Transverse colon (tissue), 3 donors: Measurements from ENCODE around the gene CACNA2D2.

Source experiments
- EP300 ChIP-seq: sonication (generic); formaldehyde crosslinking; IDR thresholded peaks from one replicate; pipeline ENCODE4 v1.6.1; 2017; ENCODE audit warnings: antibody characterized with exemption, low read depth
- TF ChIP-seq, protein P1 (sequence below), 5 experiments: fragments of 200-600 bp in 3 of 5; fragments of 450-650 bp in 2 of 5; sonication (generic) in 3 of 5; IDR thresholded peaks; 1 replicate in 2 of 5; 2 replicates in 3 of 5; pipeline ENCODE4 v1.5.1; 2016 to 2017; ENCODE audit warnings: antibody characterized with exemption in 5 of 5, inconsistent platforms in 3 of 5, mild to moderate bottlenecking in 2 of 5, moderate library complexity in 1 of 5

DNA sequence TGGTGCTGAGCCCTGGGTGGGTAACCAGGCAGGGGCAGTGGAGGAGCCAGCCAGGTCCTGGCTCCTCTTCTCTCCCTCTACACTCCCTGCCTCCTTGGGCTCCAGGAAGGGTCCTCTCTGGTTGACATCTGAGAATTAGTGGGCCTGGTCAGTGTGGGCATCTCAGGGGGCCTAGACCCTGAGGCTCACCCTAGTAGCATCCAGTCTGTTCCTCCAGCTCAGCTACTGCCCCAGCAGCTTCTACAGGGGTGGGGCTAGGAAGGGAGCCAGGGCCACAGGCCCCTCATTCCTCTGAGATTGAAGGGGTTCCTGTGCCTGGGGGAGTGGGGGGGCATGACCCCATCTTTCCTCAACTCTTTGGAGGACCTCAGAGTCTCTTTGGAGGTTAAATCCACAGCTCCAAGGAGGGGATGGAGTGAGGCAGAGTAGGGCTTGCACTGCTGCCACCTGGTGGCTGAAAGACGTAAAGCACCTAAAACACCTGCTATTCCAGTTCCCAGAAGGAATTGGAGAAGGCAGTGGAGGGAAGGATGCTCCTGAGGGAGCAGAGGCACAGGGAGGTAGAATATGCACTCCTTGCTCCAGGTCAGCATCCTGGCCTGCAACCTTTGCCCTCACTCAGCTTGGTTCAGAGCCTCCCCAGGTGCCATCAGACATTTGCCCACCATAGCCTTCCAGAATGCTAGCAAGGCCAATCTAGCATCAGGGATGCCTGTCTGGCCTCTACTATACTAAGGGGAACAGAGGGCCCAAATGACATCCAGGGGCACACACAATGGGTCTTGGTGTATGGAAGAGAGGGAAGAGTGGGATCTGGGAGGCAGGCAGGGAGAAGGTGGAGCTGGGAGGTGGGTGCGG lies 39.0 kb upstream of the CACNA2D2 start:
- TF ChIP-seq, protein P1, sequence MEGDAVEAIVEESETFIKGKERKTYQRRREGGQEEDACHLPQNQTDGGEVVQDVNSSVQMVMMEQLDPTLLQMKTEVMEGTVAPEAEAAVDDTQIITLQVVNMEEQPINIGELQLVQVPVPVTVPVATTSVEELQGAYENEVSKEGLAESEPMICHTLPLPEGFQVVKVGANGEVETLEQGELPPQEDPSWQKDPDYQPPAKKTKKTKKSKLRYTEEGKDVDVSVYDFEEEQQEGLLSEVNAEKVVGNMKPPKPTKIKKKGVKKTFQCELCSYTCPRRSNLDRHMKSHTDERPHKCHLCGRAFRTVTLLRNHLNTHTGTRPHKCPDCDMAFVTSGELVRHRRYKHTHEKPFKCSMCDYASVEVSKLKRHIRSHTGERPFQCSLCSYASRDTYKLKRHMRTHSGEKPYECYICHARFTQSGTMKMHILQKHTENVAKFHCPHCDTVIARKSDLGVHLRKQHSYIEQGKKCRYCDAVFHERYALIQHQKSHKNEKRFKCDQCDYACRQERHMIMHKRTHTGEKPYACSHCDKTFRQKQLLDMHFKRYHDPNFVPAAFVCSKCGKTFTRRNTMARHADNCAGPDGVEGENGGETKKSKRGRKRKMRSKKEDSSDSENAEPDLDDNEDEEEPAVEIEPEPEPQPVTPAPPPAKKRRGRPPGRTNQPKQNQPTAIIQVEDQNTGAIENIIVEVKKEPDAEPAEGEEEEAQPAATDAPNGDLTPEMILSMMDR (IDR thresholded peaks at IDR 0.05): peak; percentile 80 to 94 (median 88)
- TF ChIP-seq EP300: no peak
